ENCODE results near the gene FBLN7.
A peak's percentile ranks its signal among the peaks of the same experiment; 100 is the strongest.

Gene FBLN7

DNA sequence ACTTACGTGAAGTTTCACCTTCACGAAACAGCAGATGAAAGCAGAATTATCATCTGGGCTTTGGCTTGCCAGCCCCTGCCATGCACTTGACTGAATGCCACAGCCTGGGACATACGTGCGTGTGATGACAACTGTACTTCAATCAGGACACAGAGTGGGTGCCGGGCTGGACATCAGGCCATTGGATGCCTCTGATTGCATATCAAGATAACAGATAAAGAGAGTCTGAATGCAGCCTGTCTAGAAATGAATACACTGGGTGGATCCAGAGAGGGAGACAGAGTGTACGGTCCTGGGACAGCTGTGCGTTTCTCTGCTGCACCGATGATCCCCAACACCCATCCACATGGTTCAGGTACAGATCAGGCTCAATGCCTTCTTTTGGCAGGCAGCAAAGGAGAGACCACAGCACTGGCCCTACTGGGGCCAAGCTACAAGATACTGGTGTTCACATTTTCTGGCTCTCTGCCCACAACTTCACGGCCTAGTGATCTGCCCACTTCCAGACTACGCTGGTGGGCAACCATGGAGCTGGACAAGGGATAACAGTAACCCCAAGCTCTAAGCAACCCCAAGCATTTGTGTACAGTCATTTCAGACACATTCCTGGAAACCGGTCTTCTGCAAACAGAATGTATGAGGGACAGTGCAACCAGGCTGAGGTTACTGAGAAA, 35.6 kb downstream of the FBLN7 start:
- H3K9me3 Mint-ChIP-seq = peaks cover 16% of the 10 kb centered on the region
- peaks cover 55% of the 10 kb centered on the region for H3K36me3 Mint-ChIP-seq (ENCODE audit: low read depth)
- DNase-seq = no peak
- H3K4me1 Mint-ChIP-seq = peaks cover 12% of the 10 kb centered on the region
- no peak overlapping the region for H3K27ac Mint-ChIP-seq
- TF ChIP-seq, protein P1, sequence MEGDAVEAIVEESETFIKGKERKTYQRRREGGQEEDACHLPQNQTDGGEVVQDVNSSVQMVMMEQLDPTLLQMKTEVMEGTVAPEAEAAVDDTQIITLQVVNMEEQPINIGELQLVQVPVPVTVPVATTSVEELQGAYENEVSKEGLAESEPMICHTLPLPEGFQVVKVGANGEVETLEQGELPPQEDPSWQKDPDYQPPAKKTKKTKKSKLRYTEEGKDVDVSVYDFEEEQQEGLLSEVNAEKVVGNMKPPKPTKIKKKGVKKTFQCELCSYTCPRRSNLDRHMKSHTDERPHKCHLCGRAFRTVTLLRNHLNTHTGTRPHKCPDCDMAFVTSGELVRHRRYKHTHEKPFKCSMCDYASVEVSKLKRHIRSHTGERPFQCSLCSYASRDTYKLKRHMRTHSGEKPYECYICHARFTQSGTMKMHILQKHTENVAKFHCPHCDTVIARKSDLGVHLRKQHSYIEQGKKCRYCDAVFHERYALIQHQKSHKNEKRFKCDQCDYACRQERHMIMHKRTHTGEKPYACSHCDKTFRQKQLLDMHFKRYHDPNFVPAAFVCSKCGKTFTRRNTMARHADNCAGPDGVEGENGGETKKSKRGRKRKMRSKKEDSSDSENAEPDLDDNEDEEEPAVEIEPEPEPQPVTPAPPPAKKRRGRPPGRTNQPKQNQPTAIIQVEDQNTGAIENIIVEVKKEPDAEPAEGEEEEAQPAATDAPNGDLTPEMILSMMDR (IDR thresholded peaks at IDR 0.05) = no peak
- no peak overlapping the region for H3K4me3 Mint-ChIP-seq
- H3K27me3 Mint-ChIP-seq (ENCODE audit: low read depth, poor library complexity) = peaks cover 7% of the 10 kb centered on the region

DNA sequence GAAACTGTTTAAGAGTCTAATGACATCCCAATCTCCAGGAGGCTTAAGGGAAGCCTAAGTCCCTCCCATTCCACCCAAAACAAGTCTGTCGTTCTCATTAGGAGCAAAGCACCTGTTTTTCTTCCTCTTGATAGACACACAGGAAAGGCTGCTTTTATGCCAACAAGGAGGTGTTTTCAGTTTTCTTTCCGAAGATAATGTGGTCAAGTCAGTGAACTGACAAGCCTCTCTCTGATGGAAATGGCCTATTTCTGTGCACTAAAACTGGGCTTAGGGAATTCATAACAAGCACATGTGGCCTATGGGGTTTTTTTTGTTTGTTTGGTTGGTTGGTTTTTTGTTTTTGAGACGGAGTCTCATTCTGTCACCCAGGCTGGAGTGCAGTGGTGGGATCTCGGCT, 36.2 kb downstream of the FBLN7 start:
- Mint-ChIP-seq H3K27ac (no peak overlapping the region), H3K27me3 (ENCODE audit: low read depth, poor library complexity) (peaks cover 12% of the 10 kb centered on the region), H3K9me3 (peaks cover 22% of the 10 kb centered on the region), H3K4me1 (peaks cover 11% of the 10 kb centered on the region), H3K4me3 (no peak overlapping the region), H3K36me3 (ENCODE audit: low read depth) (peaks cover 56% of the 10 kb centered on the region)
- TF ChIP-seq, protein P1 (IDR thresholded peaks at IDR 0.05) = no peak
- no peak for DNase-seq

GRCh38 chr2:112175333-112175732, 37.1 kb downstream of the FBLN7 start:
- Mint-ChIP-seq H3K4me1 (peaks cover 7% of the 10 kb centered on the region), H3K4me3 (no peak overlapping the region), H3K27ac (no peak overlapping the region), H3K27me3 (ENCODE audit: low read depth, poor library complexity) (peaks cover 15% of the 10 kb centered on the region), H3K36me3 (ENCODE audit: low read depth) (peaks cover 60% of the 10 kb centered on the region), H3K9me3 (peaks cover 31% of the 10 kb centered on the region)
- TF ChIP-seq, protein P1 (IDR thresholded peaks at IDR 0.05) = no peak
- DNase-seq = no peak

DNA sequence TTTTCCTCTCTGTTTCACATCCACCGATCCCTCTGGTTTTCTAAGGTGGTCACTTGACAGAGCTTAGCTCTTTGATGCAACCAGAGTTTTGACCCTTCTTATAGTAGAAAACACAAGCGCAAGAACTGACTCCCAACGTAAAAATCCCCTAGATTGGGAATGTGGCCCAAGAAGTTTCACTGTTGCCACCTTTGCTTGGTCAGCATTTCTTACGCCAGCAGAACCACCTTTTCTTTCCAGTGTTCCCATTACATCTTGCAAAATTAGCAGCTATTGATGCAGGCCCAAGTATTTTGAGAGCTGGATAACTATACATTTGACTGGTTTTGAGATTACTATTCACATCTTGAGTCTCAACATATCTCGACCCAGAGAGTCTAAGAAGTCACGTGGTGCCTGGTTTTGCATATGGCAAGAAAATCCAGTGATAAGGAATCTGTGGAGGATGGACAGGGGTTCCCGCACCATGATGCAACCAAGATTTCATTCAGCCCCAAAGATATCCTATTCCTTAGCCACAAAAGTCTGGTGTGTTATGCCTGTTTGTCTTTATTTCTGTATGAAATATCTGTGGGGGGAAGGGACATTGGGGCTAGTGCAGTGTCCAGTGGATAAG, 37.9 kb downstream of the FBLN7 start:
- TF ChIP-seq, protein P1 (IDR thresholded peaks at IDR 0.05) = no peak
- Mint-ChIP-seq H3K27me3 (ENCODE audit: low read depth, poor library complexity) (peaks cover 18% of the 10 kb centered on the region), H3K27ac (no peak overlapping the region), H3K4me1 (peaks cover 7% of the 10 kb centered on the region), H3K9me3 (peaks cover 37% of the 10 kb centered on the region), H3K4me3 (no peak overlapping the region), H3K36me3 (ENCODE audit: low read depth) (peaks cover 58% of the 10 kb centered on the region)
- DNase-seq = no peak

GRCh38 chr2:112181571-112182290, 43.5 kb downstream of the FBLN7 start:
- Mint-ChIP-seq H3K4me3 (no peak overlapping the region), H3K4me1 (no peaks in the 10 kb centered on the region), H3K36me3 (ENCODE audit: low read depth) (peaks cover 60% of the 10 kb centered on the region), H3K27ac (no peak overlapping the region), H3K27me3 (ENCODE audit: low read depth, poor library complexity) (peaks cover 32% of the 10 kb centered on the region), H3K9me3 (peaks cover 48% of the 10 kb centered on the region)
- TF ChIP-seq, protein P1 (IDR thresholded peaks at IDR 0.05) = no peak
- DNase-seq = peak; percentile 29

Measured in nephron progenitor cell (in vitro differentiated cells).